SK-N-MC (cell line): ENCODE measurements around the gene BRICD5.

Source experiments
- EZH2 ChIP-seq: fragments of 200-600 bp; sonication (generic); IDR thresholded peaks from one replicate; pipeline ENCODE4 v1.6.1; 2017; ENCODE audit warnings: antibody characterized with exemption
- POLR2AphosphoS5 ChIP-seq: IDR thresholded peaks from 2 replicates; pipeline ENCODE4 v1.6.1; 2012; ENCODE audit warnings: mild to moderate bottlenecking, low read depth, low read length, borderline replicate concordance

DNA sequence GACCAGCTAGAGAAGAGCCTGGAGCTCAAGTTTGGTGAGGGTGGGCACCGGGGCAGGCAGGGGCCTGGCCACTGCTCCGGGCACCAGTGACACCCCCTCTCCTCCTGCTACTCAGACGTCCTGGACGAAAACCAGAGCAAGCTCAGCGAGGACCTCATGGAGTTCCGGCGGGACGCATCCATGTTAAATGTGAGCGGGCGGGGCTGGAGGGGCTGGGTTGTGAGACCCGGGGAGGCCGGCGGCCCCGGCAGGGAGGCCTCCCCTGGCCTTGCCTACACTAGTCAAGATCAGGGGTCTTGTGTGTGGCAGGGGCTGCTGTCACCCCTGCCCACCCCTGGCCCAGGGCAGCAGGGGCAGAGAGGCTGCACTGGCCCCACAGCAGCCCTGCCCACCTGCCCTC is 37.3 kb downstream of the BRICD5 start:
- TF ChIP-seq EZH2: no peak
- no peak for TF ChIP-seq POLR2AphosphoS5
